Stimulated activated CD4-positive, alpha-beta T cell treated with anti-CD3 and anti-CD28 coated beads, Interleukin-2, amount 100 ng/mL, for 24 hours (primary cell): Measurements from ENCODE around the gene GOLPH3.
"Not testable (repeated sequence)": the region's sequence is repeated elsewhere in the genome, so short reads cannot be mapped to it uniquely, and the experiment has no call there.

Experiments
- DNase-seq, 2 donors: peaks; one replicate each; pipeline ENCODE4 v3.0.0-alpha.2; 2020

Gene GOLPH3

GRCh38 chr5:32096891-32097595 is 77.1 kb downstream of the GOLPH3 start:
- DNase-seq: no peak

GRCh38 chr5:32095261-32095671 is 78.9 kb downstream of the GOLPH3 start:
- no peak for DNase-seq

- no peak for DNase-seq
These were observed 79.4 kb downstream of the GOLPH3 start for GRCh38 chr5:32094691-32095090.

GRCh38 chr5:32092938-32093812 is 80.9 kb downstream of the GOLPH3 start:
- peak; percentile 59 to 72 for DNase-seq

- DNase-seq: no peak
These were observed 83.4 kb downstream of the GOLPH3 start for GRCh38 chr5:32090755-32091128.

GRCh38 chr5:32090026-32090754 is 83.9 kb downstream of the GOLPH3 start:
- DNase-seq: no peak

- DNase-seq: no peak
These were observed 84.7 kb downstream of the GOLPH3 start for GRCh38 chr5:32089146-32090000.

GRCh38 chr5:32088214-32088613 is 85.9 kb downstream of the GOLPH3 start:
- no peak for DNase-seq

GRCh38 chr5:32087086-32088082 is 86.7 kb downstream of the GOLPH3 start:
- DNase-seq: no peak

GRCh38 chr5:32083981-32084430 is 90.1 kb downstream of the GOLPH3 start:
- DNase-seq: no peak

GRCh38 chr5:32082701-32083100 is 91.4 kb downstream of the GOLPH3 start:
- DNase-seq: no peak

- not testable (repeated sequence) for DNase-seq
These were observed 93.6 kb downstream of the GOLPH3 start for GRCh38 chr5:32080565-32080964.

- not testable (repeated sequence) for DNase-seq
These were observed 95.3 kb downstream of the GOLPH3 start for GRCh38 chr5:32078855-32079254.

GRCh38 chr5:32076699-32077695 is 97.1 kb downstream of the GOLPH3 start:
- DNase-seq: peak; percentile 40 to 44
